Left colon (tissue), 2 donors: ENCODE measurements around the gene TRPM5. TPM values are rescaled to one million over a fixed set of nuclear protein-coding genes. Genes with fewer than 3 reads are reported as not detected.

Experiments used
- ATAC-seq: fragments of 200-7000 bp; cut with Tn5 transposase; one replicate; pipeline ENCODE4 v1.9.1; 2020; ENCODE audit warnings: mild to moderate bottlenecking, moderate library complexity
- DNase-seq, 2 donors: peaks; one replicate each; pipeline ENCODE4 v3.0.0-alpha.2; 2020
- intact Hi-C, 2 donors: fragments of 100-400 bp; cut with DNase I in 1 of 2; cut with micrococcal nuclease in 1 of 2; formaldehyde crosslinking; loops; one replicate each; pipeline versions ENCODE4 v1.11.2 to v1.14.0; 2022; cut with DNase I, micrococcal nuclease
- total RNA-seq, 2 donors: library from RNA; stranded (reverse); fragmentation: NEBNext Ultra II Directional; extraction: Animal tissue kit (Norgen Biotek cat#: 25700); gene quantifications; one replicate each; pipeline ENCODE4 v1.2.1, GENCODE V29; 2021
- donor health status: DM: no; HTN: no; CAD: no.
- donor health status: DM: yes; HTN: yes; CAD: no.

TRPM5 gene
- total RNA-seq, 2 donors from 2014 or later: 2.0 to 3.8 TPM

DNA sequence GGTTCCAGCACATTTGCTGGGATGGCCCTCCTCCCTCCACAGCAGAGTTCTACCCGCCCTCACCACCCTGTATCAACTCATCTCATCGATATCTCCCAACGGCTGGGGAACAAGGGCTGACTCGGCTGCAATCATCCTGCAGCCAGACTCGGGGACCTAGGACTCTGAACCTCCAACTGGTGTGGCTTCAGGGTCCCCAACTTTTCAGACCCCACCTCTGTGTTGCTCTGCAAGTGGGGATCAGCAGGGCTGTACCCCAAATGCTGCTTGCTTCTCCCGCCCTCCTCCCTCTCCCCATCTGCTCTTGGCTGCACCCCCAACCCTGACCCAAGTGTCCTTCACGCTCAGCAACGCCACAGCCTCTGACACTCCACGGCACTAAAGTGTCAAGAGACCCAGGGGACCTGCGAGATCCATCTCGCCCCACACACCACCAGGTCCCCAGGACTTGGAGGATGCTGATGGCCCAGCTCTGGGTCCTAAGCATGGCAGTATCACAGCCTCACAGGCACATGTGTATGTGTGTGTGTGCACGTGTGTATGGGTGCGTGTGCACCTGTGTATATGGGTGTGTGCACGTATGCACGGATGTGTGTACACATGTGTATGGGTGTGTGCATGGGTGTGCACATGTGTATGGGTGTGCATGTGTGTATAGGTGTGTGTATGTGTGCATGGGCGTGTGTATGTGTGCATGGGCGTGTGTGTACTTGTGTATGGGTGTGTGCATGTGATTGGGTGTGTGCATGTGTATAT, 26.9 kb upstream of the TRPM5 start:
- intact Hi-C loops: no loop called here
- DNase-seq (no peak), ATAC-seq (no peak)

DNA sequence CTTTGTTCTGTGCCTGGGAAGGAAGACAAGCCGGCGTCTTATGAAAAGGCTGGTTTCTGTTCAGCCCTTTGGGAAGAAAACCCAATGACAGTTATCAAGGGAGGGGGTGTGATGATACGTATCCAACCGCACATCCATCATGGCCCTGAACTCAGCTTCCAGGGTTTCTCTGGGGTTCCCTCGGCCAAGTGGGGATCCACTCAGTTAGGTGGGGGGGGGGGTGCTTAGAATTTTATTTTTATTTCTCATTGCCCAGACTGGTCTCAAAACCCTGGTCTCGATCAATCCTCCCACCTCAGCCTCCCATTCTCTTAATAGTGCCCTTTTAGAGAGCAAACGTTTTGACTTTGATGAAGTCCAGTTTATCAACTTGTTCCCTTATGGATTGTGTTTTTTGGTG, 26.2 kb upstream of the TRPM5 start:
- DNase-seq: no peak
- intact Hi-C loops: no loop called here
- no peak for ATAC-seq

DNA sequence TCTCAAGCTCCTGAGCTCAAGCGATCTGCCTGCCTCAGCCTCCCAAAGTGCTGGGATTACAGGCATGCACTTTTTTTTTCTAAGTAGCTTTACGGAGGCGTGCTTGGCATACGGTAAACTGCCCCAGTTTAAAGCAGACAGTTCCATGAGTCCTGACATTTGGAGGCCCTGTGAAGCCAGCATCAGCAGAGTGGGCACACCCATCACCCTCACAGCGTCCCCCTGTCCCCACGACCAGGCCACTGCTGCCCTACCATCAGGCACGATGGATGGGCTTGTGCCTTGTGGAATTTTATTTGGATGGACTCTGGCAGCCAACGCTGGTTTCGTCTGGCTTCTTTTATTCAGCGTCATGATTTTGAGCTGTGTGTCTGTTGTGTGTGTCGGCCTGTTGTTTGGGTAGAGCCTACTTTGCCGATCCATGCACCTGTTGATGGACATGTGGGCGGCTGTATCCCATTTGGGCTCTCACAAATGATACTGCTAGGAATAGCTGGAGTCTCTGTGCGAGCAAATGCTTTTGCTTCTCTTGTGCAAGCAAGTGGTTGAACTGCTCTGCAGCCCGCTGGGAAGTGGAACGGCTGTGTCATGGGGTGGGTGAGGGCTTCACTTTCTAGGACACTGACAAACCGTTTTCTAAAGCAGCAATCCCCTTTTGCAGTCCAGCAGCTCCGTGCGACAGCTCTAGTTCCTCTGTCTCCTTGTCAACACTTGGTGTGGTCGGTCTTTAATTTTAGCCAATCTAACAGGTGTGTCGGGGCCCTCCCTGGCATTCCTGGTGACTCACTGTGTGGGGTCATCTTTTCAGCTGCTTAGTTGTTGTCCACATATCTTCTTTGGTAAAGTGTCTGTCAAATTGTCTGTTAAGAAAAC, 24.3 kb upstream of the TRPM5 start:
- ATAC-seq (no peak), DNase-seq (no peak)
- intact Hi-C loops: no loop called here

DNA sequence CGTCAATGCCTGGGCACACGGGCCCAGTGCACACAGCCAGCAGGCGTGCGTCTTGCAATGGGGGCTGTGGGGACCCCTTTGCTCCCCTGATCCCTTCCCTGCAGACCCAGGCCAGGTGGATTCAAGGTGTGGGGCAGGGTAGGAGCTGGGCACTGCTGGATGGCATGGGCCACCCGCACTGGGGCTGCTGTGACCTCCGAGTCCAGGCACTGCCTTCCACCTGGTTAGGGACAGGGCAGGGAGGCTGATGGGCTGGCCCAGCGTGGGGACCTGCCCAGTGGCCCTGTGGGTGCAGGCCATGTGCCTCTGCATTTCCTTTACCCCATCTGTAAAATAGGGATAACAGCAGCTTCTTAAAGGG, 23.4 kb upstream of the TRPM5 start:
- no peak for DNase-seq
- intact Hi-C loops: no loop called here
- ATAC-seq: no peak

DNA sequence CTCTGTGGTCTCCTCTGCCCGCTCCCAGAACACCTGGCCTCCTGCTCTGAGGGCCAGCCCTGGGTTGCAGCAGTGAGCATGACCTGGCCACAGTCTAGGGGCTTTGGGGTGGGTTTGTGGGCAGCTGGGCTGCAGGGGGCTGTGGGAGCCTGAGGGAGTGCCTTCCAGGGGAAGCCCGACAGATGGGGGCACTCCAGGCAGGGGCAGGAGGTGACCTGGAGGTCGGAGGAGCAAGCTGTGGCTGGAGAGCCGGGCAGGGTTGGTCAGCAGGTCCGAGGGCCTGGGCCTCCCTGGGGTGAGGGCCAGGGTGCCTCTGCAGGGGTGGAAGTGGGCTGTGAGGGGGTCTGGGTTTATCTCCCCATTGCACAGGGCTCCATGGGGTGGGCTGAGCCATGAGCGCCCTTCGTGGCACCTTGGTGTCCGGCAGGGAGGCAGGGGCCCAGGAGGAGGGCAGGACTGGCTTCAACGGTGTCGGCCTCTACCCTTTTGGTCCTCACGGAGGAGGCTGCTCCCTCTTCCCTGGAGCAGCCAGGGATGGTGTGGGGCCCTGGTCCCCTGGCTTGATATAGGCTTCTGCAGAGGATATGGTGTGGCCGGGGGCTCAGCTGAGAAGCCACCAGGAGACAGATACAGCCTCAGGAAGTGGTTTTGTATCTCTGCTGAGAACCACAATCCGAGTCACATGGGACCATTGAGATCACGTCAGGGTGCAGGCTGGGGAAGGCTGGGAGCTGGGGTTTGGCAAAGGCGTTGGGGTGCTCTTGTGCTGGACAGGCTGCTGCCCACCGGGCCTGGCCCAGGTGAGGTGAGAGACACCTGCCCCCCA, 22.8 kb upstream of the TRPM5 start:
- intact Hi-C loops: no loop called here
- DNase-seq (no peak), ATAC-seq (no peak)

DNA sequence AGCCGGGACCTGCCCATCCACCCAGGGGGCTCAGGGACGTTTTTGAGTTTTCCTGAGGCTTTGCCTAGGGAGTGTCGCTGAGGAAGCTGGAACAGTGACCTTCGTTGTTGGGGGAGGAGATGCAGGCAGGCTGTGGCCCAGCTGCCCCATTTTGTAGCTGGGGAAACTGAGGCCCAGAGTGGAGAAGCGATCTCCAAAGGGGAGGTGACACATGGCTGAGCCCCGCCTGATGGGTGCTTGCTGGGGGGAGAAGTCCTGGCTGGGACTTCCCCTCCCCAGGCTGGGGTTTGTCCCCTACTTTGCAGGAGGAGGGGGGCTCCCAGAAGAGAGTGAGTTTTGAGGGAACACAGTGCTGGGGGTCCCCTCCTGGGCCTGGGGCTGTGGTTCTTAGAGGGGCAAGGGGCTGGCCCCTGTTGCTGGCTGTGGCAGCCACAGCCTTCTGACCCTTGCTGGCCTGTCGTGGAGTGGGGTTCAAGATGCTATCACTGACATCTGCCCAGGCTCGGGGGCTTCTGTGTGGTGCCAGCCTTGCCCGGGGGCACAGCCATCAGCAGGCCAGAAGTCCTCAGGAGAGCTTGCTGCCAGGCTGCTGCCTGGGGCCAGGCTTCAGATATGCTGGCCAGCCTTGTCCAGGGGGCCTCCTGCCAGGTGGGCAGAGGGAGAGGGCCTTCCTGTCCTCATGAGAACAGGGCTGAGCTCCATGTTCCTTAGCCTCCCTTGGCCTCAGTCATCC, 21.9 kb upstream of the TRPM5 start:
- DNase-seq (no peak), ATAC-seq (no peak)
- intact Hi-C loops: no loop called here

DNA sequence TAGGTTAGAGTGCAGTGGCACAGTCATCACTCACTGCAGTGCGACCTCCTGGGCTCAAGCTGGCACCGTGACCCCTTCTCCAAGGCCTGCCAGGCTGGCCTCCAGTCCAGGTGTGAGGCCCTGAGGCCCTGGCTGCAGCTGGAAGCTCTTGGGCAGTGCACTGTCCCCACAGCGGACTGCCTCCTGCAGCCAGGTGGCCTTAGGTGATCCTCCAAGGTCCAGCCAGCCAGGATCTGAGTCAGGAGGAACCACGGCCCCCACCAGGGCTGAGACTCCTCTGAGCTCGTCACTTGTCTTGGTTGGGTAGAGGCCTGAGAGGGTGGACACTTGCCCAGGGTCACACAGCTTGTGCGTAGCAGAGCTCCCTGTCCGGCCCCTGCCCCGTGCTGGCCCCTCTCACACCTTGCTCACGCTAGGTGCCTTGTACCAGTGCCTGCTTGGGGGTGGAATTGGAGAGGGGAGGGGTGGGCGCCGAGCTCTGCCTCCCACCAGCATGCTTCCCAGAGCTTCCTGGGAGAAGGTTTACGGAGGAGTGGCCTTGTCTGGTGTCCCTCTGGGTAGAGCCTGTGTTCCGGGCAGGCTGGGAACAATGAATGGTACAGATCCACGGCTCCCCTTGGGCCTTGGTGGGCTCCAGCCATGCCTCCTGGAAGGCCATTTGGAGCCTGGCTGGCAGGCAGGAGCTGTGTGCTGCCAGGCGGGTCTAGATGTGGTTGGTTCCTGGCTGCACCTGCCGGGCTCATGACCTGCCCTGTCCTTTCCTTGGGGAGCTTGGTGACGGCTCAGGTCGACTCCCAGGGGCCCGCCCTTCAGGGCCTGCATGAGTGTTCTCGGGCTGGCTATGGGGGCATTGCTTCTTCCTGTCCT, 21.1 kb upstream of the TRPM5 start:
- DNase-seq (no peak), ATAC-seq (peak; percentile 18)
- intact Hi-C loops: no loop called here

DNA sequence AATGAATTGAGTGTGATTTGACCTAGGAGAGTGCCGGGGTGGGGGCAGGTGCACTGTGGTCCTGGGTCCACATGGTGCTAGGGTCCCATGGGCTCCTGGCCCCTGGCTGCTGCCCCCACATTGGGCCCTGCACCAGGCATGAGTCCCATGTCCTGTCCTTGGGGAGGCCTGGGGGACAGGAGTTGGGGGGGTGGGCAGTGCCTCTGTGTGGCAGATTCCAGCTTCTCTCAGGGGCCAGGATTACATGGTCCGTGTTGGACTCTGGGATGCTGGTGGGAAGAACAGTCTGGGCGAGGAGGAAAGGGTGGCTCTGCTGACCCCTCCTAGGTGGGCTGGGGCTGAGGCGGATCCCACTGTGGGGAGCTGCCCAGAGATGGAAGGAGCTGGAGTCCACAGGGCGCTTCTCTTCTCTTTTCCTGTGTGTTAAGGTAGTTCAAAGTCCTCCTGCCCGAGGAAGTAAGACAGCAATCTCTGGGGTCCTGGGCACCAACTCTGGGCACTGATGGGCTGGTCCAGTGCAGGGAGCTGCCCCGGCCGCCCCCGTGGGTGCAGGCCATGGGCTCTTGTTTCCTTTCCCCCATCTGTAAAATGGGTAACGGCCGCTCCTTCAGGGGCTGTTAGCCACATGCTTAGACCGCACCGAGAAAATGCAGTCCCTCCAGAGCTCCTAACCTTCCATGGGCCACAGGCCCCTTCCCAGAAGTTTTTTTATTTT, 20.3 kb upstream of the TRPM5 start:
- DNase-seq (no peak), ATAC-seq (peak; percentile 15)
- intact Hi-C loops: no loop called here

DNA sequence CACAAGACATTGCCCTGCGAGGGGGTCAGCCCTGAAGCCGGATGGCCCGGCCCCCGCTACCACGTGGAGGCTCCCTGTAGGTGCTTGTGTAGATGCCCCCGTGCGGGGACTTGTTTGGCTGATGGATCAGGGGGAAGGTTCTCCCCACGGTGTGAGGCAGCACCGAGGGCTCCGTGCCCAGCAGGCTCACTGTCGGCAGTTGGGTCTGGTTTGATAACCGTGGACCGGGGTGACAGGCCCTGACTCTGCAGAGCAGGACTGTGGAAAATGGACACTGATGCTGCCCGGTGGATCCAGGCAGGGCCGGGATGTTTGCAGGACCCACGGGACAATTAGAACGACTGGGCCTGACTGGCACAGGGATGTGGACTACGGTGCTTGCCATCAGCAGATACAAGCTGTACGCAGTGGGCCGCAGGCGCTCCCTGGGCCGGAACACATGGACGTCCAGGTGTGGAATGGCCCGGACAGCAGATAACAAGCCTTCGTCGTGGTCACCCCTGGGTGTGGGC, 19.5 kb upstream of the TRPM5 start:
- DNase-seq: no peak
- intact Hi-C loops: no loop called here
- peak; percentile 1 for ATAC-seq

DNA sequence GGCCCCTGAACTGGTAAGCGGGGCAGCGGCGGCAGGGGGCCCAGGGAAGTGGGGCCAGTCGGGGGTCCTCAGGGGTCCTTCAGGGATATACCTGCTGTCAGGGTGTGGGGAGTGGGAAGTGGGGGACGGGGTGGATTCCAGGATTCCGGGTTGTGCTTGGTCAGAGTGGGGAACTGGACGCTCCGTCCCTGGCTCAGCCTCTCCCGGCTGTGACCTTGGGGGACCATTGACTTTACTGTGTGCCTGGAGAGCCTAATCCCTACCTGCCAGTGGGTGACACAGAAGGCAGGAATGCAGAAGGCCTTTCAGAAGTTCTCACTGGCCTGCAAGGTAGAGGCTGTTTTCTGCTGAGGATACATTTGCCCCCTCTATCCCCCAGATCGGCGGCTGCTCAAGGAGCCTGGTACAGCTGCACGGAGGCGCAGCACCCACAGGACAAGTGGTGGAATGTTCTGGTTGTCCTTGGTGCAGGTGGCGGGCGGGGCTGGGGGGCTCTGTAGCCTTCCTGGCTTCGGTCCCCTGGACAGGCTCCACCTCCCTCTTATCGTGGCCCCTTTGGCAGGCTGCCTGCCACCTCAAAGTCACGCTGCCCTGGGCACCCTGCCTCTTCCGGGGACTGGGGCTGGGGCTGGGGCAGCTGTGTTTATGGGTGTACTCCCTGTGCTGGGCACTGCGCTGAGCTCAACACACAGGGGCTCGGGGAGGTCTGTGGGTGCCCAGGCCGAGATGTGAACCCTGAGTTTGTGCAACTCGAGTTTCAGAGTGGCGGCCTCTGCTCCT, 18.9 kb upstream of the TRPM5 start:
- intact Hi-C loops: no loop called here
- ATAC-seq (peak; percentile 79), DNase-seq (peak; percentile 86 to 88)

DNA sequence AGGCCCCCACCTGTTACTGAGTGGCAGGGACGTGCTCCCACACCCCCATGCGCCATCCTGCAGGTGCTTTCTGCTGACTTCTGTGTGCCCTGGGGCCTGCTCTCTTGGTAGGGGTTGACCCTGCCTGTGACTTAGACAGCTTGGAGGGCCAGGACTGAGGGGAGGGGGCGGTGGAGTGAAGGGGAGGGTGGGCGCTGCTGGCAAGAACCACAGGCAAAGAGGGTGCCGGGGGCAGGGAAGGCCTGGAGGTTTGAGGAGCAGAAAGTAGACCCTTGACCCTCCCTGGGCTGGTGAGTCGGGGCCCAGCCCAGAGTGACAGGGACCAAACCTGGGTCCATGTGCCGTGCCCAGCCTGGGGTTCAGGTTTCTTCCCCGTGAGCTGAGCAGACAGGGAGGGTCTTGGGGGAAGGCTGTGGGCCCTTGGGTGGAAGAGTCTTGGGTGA, 18.2 kb upstream of the TRPM5 start:
- intact Hi-C loops: no loop called here
- DNase-seq (no peak), ATAC-seq (no peak)

DNA sequence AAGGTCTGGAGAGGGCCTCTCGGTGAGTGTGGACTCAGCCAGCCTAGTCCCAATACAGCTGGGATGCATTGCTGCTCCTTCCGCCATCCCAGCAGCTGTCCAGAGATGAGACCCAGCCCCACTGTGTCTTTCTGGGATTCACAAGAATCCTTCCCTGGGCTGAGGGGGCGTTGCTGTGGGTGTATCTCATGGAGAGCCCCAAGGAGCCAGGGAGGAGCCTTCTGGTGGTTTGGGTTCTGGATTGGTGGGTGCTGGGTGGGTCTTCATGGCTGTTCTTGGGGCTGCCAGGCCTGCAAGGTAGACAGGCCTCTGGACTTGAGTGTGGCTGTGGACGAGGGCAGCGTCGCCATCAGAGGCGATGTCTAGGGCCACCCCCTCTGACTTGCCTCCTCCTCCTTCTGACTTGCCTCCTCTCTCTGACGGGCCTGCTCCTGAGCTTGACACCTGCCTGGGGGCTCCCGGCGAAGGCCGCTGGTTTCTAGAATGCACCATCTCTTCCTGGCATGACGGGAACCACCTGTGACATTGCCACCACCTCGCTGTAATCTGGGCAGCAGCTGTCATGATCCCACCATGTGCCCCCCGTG, 17.7 kb upstream of the TRPM5 start:
- DNase-seq (no peak), ATAC-seq (no peak)
- intact Hi-C loops: no loop called here

DNA sequence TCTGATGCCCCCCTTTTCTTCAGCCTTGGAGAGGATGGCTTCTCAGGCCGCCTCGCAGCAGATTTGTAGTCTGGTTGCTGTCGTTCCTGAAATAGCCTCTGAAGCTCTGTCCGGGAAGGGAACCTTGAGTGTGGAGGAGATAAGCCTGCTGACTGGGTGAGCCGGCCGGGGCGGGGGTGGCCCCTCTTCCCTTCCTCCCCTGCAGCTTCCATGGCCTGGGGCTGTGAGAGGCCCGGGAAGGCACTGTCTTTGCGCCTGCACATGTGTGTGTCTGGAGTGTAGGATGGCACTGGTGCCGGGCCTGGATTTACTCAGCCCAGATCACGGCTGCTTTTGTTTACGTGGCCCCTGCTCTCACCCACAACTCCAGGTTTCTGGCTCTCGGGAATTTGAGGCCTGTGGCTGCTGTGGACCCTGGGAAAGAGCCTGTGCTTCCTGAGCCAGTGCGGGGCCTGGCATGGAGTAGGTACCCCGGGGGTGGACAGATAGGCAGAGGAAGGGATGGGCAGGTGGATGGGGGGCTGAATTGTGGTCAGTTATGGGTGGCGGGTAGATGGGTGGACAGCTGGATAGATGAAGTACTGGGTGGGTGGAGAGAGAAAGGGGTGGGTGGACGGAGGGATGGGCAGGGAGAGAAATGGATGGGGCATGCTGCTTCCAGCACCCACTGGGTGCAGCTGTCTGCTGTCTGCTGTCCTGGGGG, 17.1 kb upstream of the TRPM5 start:
- ATAC-seq (no peak), DNase-seq (no peak)
- intact Hi-C loops: no loop called here

DNA sequence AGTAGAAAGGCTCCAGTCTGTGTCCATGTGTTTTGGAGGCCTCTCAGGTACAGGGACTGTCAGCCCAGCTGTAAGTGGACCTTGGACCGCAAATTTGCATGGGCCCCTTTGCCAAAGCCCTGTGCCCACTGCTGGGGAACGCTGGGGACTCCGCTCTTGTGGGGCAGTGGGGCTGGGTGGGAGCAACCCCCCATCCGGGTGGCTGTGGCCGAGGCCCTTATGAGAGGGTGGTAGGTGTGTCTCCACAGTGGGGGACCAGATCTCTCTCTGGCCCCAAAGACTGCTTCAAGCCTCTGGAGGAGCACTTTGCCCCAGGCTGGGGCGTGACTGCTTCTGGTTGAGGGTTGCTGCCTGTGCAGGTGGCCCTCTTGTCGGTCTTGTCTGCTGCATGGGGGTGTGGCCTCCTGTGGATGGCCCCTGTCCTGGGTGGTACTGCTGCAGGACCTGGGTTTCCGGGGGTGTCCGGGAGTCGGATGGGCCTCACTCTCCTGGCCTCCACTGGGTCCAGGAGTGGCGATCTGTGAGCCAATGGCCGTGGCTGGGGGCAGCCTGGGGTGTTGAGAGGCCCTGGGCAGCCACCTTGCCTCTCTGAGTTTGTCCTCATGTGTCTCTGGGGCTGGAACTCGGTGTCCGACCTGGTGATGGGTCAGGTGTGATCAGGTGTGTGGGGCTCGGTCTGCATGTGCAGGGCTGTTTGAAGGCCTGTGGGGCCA, 16.4 kb upstream of the TRPM5 start:
- ATAC-seq (peak; percentile 58), DNase-seq (peak in 1 of 2 donors; percentile 62)
- intact Hi-C loops: no loop called here
